Aorta (tissue), 5 donors: ENCODE data around the gene JMJD8. TPM values are rescaled to one million over a fixed set of nuclear protein-coding genes. Genes with fewer than 3 reads are reported as not detected.

Experiments
- ATAC-seq: fragments of 200-7000 bp; cut with Tn5 transposase; one replicate; pipeline ENCODE4 v1.9.1; 2022; ENCODE audit warnings: moderate library complexity; ENCODE audit not compliant: low FRiP score
- DNase-seq, 2 donors: peaks; one replicate each; pipeline ENCODE4 v3.0.0-alpha.2; 2020
- H3K27ac ChIP-seq, 2 donors: one replicate each; pipeline ENCODE4 v1.5.1; 2013; ENCODE audit warnings: low read length in 2 of 2, mild to moderate bottlenecking in 2 of 2, moderate library complexity in 2 of 2, control low read depth in 1 of 2, inconsistent platforms in 1 of 2, low read depth in 1 of 2
- H3K27me3 ChIP-seq, 2 donors: one replicate each; pipeline ENCODE4 v1.6.1; 2013; ENCODE audit warnings: control low read depth in 1 of 2, low read length in 1 of 2, mild to moderate bottlenecking in 1 of 2, moderate library complexity in 1 of 2; ENCODE audit not compliant: insufficient read depth in 2 of 2, control insufficient read depth in 1 of 2
- H3K36me3 ChIP-seq, 2 donors: one replicate each; pipeline ENCODE4 v1.6.1; 2013; ENCODE audit warnings: control low read depth in 1 of 2, low read length in 1 of 2, mild to moderate bottlenecking in 1 of 2; ENCODE audit not compliant: insufficient read depth in 2 of 2, control insufficient read depth in 1 of 2
- H3K4me1 ChIP-seq, 2 donors: one replicate each; pipeline ENCODE4 v1.6.1; 2013; ENCODE audit warnings: low read length in 2 of 2, control low read depth in 1 of 2, mild to moderate bottlenecking in 1 of 2, moderate library complexity in 1 of 2; ENCODE audit not compliant: insufficient read depth in 2 of 2, control insufficient read depth in 1 of 2
- H3K4me3 ChIP-seq, 2 donors: one replicate each; pipeline ENCODE4 v1.5.1; 2013; ENCODE audit warnings: low read length in 2 of 2, control low read depth in 1 of 2, mild to moderate bottlenecking in 1 of 2
- H3K9me3 ChIP-seq: one replicate; pipeline ENCODE4 v1.6.1; 2013; ENCODE audit warnings: mild to moderate bottlenecking, low read length; ENCODE audit not compliant: control insufficient read depth
- WGBS, 2 donors: extraction: QIAGEN DNeasy Blood & Tissue Kit; methylation state at CpG; one replicate each; pipeline ENCODE4 v1.1.7; 2013; 5-methylcytosine and 5-hydroxymethylcytosine counted together
- intact Hi-C, 2 donors: fragments of 100-400 bp; cut with DNase I; formaldehyde crosslinking; loops; one replicate each; pipeline versions ENCODE4 v1.14.2 to v1.15.0; 2022
- polyA plus RNA-seq, 2 donors: library from polyadenylated mRNA; stranded (reverse); fragments of 200-250 nt; gene quantifications; one replicate each; pipeline ENCODE4 v1.2.3, GENCODE V29; 2013
- total RNA-seq, 2 donors: library from RNA; stranded (reverse); fragmentation: NEBNext Ultra II Directional; extraction: Animal tissue kit (Norgen Biotek cat#: 25700); gene quantifications; one replicate each; pipeline ENCODE4 v1.2.1, GENCODE V29; 2021
- donor health status: healthy with polysubstance abuse.
- donor health status: Bipolar disorder and iron deficiency.
- donor health status: DM: no; HTN: no; CAD: no.
- donor health status: DM: no; HTN: no; CAD: no.
- donor health status: DM: yes; HTN: yes; CAD: no.

The JMJD8 gene
- total and polyA plus RNA-seq, 4 donors, result 46.1 to 110 (median 53.4) TPM

GRCh38 chr16:633336-634050 lies 50.6 kb downstream of the JMJD8 start:
- H3K27me3 ChIP-seq, result no peaks in the 10 kb centered on the region
- no peak overlapping the region for H3K4me3 ChIP-seq
- ATAC-seq (no peak), DNase-seq (peak in 1 of 2 donors; percentile 48)
- H3K9me3 ChIP-seq, result no peaks in the 10 kb centered on the region
- 96% methylated on average over 68 to 74 of the region's 74 CpGs for WGBS, 2 donors
- H3K27ac ChIP-seq, result no peak overlapping the region
- H3K4me1 ChIP-seq, result no peaks in the 10 kb centered on the region
- intact Hi-C loops, result no loop called here
- peaks cover 0 to 2% of the 10 kb centered on the region in 2 donors for H3K36me3 ChIP-seq

- H3K9me3 ChIP-seq, result no peaks in the 10 kb centered on the region
- no peaks in the 10 kb centered on the region for H3K27me3 ChIP-seq
- DNase-seq, result peak in 1 of 2 donors; percentile 42
- no peak overlapping the region for H3K4me3 ChIP-seq
- intact Hi-C loops, result no loop called here
- H3K27ac ChIP-seq, result no peak overlapping the region
- H3K36me3 ChIP-seq, result peaks cover 0 to 2% of the 10 kb centered on the region in 2 donors
- no peaks in the 10 kb centered on the region for H3K4me1 ChIP-seq
- WGBS, 2 donors, result 92 to 93% methylated on average over 61 to 67 of the region's 67 CpGs
- ATAC-seq, result no peak
Observed at GRCh38 chr16:632486-633335, 51.4 kb downstream of the JMJD8 start.

GRCh38 chr16:631808-632358 lies 52.3 kb downstream of the JMJD8 start:
- intact Hi-C loops, result no loop called here
- Histone ChIP-seq H3K9me3 (no peaks in the 10 kb centered on the region), H3K27ac (no peak overlapping the region), H3K4me3 (no peak overlapping the region), H3K27me3 (no peaks in the 10 kb centered on the region), H3K4me1 (no peaks in the 10 kb centered on the region), H3K36me3 (peaks cover 0 to 2% of the 10 kb centered on the region in 2 donors)
- no peak for ATAC-seq
- WGBS, 2 donors, result 49 to 53% methylated on average over 9 of the region's 9 CpGs
- DNase-seq, result no peak

Other genes with a start within 250 kb of the JMJD8 start
- 10 to 100 TPM; 27.9 to 33.9 TPM for gene CAPN15, start 156.6 kb downstream of the JMJD8 start, total RNA-seq
- 10 to 100 TPM; 15.3 to 24.1 TPM for gene CAPN15, start 156.6 kb downstream of the JMJD8 start, polyA plus RNA-seq
- not detected for gene PRR35, start 123.9 kb downstream of the JMJD8 start, total RNA-seq
- gene PRR35, start 123.9 kb downstream of the JMJD8 start, polyA plus RNA-seq, result under 1 TPM in 1 of 2 donors, not detected in 1; 0.05 TPM
- gene NHLRC4, start 117.3 kb downstream of the JMJD8 start, total RNA-seq, result 1 to 10 TPM in 1 of 2 donors, under 1 TPM in 1; 0.52 to 2.2 TPM
- gene NHLRC4, start 117.3 kb downstream of the JMJD8 start, polyA plus RNA-seq, result 1 to 10 TPM in 1 of 2 donors, under 1 TPM in 1; 0.25 to 2.6 TPM
- 10 to 100 TPM; 25.8 to 38.5 TPM for gene PIGQ, start 114.4 kb downstream of the JMJD8 start, total RNA-seq
- 10 to 100 TPM; 10.8 to 92.2 TPM for gene PIGQ, start 114.4 kb downstream of the JMJD8 start, polyA plus RNA-seq
- 10 to 100 TPM; 17.9 to 19.6 TPM for gene RAB40C, start 94.3 kb downstream of the JMJD8 start, total RNA-seq
- gene RAB40C, start 94.3 kb downstream of the JMJD8 start, polyA plus RNA-seq, result 10 to 100 TPM in 1 of 2 donors, 1 to 10 TPM in 1; 9.5 to 40.7 TPM
- 1 to 10 TPM in 1 of 2 donors, under 1 TPM in 1; 0.33 to 1.0 TPM for gene WFIKKN1, start 53.3 kb downstream of the JMJD8 start, total RNA-seq
- gene WFIKKN1, start 53.3 kb downstream of the JMJD8 start, polyA plus RNA-seq, result 1 to 10 TPM in 1 of 2 donors, under 1 TPM in 1; 0.63 to 2.2 TPM
- 10 to 100 TPM; 45.2 to 64.8 TPM for gene METTL26, start 48.0 kb downstream of the JMJD8 start, total RNA-seq
- gene METTL26, start 48.0 kb downstream of the JMJD8 start, polyA plus RNA-seq, result 100 to 1,000 TPM in 1 of 2 donors, 10 to 100 TPM in 1; 86.0 to 158 TPM
- 10 to 100 TPM; 10.4 to 14.7 TPM for gene MCRIP2, start 42.5 kb downstream of the JMJD8 start, total RNA-seq
- 10 to 100 TPM; 22.9 to 28.9 TPM for gene MCRIP2, start 42.5 kb downstream of the JMJD8 start, polyA plus RNA-seq
- gene WDR90, start 35.0 kb downstream of the JMJD8 start, total RNA-seq, result 10 to 100 TPM; 21.0 to 25.8 TPM
- gene WDR90, start 35.0 kb downstream of the JMJD8 start, polyA plus RNA-seq, result 10 to 100 TPM in 1 of 2 donors, 1 to 10 TPM in 1; 7.5 to 60.9 TPM
- 10 to 100 TPM; 79.3 to 93.8 TPM for gene RHOT2, start 16.2 kb downstream of the JMJD8 start, total RNA-seq
- gene RHOT2, start 16.2 kb downstream of the JMJD8 start, polyA plus RNA-seq, result 100 to 1,000 TPM in 1 of 2 donors, 10 to 100 TPM in 1; 27.4 to 356 TPM
- gene RHBDL1, start 8.7 kb downstream of the JMJD8 start, total RNA-seq, result 1 to 10 TPM in 1 of 2 donors, under 1 TPM in 1; 0.88 to 1.3 TPM
- 1 to 10 TPM in 1 of 2 donors, not detected in 1; 1.5 TPM for gene RHBDL1, start 8.7 kb downstream of the JMJD8 start, polyA plus RNA-seq
- gene STUB1, start 3.9 kb downstream of the JMJD8 start, total RNA-seq, result 10 to 100 TPM; 67.4 to 84.3 TPM
- gene STUB1, start 3.9 kb downstream of the JMJD8 start, polyA plus RNA-seq, result 100 to 1,000 TPM; 126 to 169 TPM
- gene WDR24, start 6.1 kb upstream of the JMJD8 start, total RNA-seq, result 1 to 10 TPM; 6.7 to 8.4 TPM
- 10 to 100 TPM in 1 of 2 donors, 1 to 10 TPM in 1; 4.3 to 10.4 TPM for gene WDR24, start 6.1 kb upstream of the JMJD8 start, polyA plus RNA-seq
- gene FBXL16, start 21.5 kb upstream of the JMJD8 start, total RNA-seq, result under 1 TPM; 0.16 to 0.18 TPM
- not detected for gene FBXL16, start 21.5 kb upstream of the JMJD8 start, polyA plus RNA-seq
- gene METRN, start 30.8 kb upstream of the JMJD8 start, total RNA-seq, result 10 to 100 TPM; 22.7 to 26.6 TPM
- 10 to 100 TPM; 26.7 to 61.3 TPM for gene METRN, start 30.8 kb upstream of the JMJD8 start, polyA plus RNA-seq
- 10 to 100 TPM; 18.6 to 25.7 TPM for gene ANTKMT, start 36.8 kb upstream of the JMJD8 start, total RNA-seq
- 10 to 100 TPM; 13.1 to 33.0 TPM for gene ANTKMT, start 36.8 kb upstream of the JMJD8 start, polyA plus RNA-seq
- 1 to 10 TPM in 1 of 2 donors, under 1 TPM in 1; 0.39 to 1.7 TPM for gene CCDC78, start 42.1 kb upstream of the JMJD8 start, total RNA-seq
- under 1 TPM in 1 of 2 donors, not detected in 1; 0.97 TPM for gene CCDC78, start 42.1 kb upstream of the JMJD8 start, polyA plus RNA-seq
- gene HAGHL, start 42.8 kb upstream of the JMJD8 start, total RNA-seq, result 1 to 10 TPM; 2.4 to 3.8 TPM
- 10 to 100 TPM in 1 of 2 donors, 1 to 10 TPM in 1; 2.8 to 22.5 TPM for gene HAGHL, start 42.8 kb upstream of the JMJD8 start, polyA plus RNA-seq
- gene CIAO3, start 56.7 kb upstream of the JMJD8 start, total RNA-seq, result 10 to 100 TPM; 21.8 to 22.4 TPM
- gene CIAO3, start 56.7 kb upstream of the JMJD8 start, polyA plus RNA-seq, result 10 to 100 TPM; 12.4 to 35.9 TPM
- under 1 TPM; 0.33 to 0.52 TPM for gene MSLN, start 76.4 kb upstream of the JMJD8 start, total RNA-seq
- gene MSLN, start 76.4 kb upstream of the JMJD8 start, polyA plus RNA-seq, result 1 to 10 TPM; 1.5 to 2.1 TPM
- 10 to 100 TPM; 12.1 to 13.5 TPM for gene RPUSD1, start 104.0 kb upstream of the JMJD8 start, total RNA-seq
- gene RPUSD1, start 104.0 kb upstream of the JMJD8 start, polyA plus RNA-seq, result 10 to 100 TPM in 1 of 2 donors, 1 to 10 TPM in 1; 6.8 to 20.3 TPM
- 10 to 100 TPM in 1 of 2 donors, 1 to 10 TPM in 1; 7.1 to 14.3 TPM for gene CHTF18, start 104.3 kb upstream of the JMJD8 start, total RNA-seq
- 10 to 100 TPM in 1 of 2 donors, 1 to 10 TPM in 1; 3.0 to 56.9 TPM for gene CHTF18, start 104.3 kb upstream of the JMJD8 start, polyA plus RNA-seq
- not detected for gene GNG13, start 116.4 kb upstream of the JMJD8 start, total RNA-seq
- not detected for gene GNG13, start 116.4 kb upstream of the JMJD8 start, polyA plus RNA-seq